ENCODE data around the gene ANKRD12.

- no peak for TF ChIP-seq EZH2 (IDR thresholded peaks at IDR 0.05; ENCODE audit: low read length)
- TF ChIP-seq CTCF (optimal IDR thresholded peaks at IDR 0.05 in 1 of 3, IDR thresholded peaks at IDR 0.05 in 1 of 3, conservative IDR thresholded peaks at IDR 0.05 in 1 of 3; ENCODE audit: extremely low read depth in 1 of 3, insufficient read depth in 2 of 3, low read length in 3 of 3), result no peak
Measured at GRCh38 chr18:9123520-9123919, 13.1 kb upstream of the ANKRD12 start.
